ENCODE measurements around the gene PARD3.

Gene PARD3

DNA sequence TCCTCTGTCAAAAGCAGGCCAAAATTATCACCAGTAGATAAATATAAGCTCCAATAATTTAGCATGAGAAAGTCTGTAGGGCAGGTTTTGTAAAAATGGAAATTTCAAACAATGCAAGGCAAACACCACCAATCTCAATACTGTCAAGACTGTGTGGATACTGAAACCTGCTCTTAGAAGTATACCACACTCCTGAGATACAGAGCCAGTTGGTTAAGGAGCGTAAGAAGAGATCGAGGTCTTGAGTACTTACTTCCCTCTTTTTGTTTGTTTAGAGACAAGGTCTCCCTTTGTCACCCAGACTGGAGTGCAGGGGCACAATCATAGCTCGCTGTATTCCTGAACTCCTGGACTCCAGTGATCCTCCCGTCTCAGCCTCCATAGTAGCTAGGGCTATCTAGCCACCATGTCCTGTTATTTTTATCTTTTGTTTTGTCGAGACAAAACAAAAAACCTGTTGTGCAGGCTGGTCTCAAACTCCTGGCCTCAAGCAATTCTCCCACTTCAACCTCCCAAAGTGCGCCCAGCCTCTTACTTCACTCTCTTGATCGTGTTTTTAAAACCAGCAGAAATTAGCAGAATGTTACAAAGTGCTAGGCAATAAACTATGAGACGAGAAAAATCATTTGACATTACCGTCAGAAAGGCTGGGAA is 205.7 kb downstream of the PARD3 start:
- no peak for DNase-seq

DNA sequence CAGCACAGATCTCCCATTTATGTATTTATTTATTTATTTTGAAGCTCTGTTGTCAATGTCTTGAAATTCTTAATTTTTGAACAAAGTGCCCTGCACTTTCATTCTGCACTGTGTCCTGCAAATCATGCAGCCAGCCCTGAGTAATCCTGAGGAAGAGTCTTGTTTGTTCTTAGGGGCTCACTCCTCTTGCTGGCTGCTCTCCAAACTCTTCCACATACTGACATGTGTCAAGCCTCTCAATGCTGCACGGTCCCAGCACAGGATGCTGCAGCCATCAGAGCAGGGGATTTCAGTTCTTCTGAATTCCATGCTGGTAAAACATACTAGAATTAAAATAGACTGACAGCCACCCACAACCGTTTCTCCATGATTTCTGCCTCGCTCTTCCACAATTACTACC is 207.2 kb downstream of the PARD3 start:
- peak; percentile 21 for DNase-seq

DNA sequence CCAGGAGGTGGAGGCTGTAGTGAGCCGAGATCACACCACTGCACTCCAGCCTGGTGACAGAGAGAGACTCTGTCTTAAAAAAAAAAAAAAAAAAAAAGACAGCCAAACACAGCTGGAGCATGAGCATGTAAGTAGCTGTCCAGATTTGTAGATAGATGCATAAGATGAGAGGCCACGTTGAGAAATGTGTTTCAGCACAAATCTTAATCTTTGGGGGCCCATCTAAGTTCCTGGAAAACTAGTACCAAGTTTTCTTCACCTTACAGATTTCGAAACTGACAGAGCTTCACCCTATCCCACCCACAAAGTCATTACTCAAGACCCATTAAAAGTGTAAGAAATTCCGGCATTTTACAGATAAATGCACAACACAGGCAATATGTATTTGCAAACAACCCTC is 208.2 kb downstream of the PARD3 start:
- DNase-seq: no peak

DNA sequence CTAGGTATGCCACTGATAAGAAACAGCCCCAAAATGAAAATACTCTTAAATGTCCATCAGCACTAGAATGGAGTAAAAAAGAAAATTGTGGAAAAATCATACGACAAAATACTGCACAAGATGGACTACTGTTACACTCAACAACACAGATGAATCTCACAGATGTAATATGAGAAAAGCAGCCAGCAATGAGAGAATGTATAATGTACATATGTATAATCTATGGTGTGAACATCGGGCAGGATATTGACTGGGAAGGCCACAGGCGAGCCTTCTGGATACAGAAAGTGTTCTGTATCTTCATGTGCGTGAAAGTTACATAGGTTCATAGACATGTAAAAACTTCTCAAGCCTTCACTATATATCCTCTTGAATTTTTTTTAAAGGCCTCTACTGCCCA is 212.6 kb downstream of the PARD3 start:
- no peak for DNase-seq

DNA sequence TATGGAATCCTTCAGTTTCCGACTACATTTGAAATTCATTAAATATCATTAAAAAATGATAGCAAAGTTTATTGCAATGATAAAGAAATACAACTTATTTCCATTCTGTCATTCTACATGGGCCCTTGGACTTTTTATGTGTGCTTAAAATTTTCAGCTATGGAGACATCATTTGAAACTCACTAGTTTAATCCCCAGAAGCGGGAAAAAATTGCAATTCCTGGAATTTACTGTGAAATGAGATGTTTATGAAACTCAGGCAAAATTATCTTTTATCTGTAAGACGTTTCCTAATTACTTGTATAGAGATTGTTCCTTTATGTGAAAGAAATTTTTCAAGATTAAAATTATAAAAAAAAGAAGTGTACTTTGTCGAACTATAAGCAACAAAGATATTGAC is 213.4 kb downstream of the PARD3 start:
- no peak for DNase-seq

DNA sequence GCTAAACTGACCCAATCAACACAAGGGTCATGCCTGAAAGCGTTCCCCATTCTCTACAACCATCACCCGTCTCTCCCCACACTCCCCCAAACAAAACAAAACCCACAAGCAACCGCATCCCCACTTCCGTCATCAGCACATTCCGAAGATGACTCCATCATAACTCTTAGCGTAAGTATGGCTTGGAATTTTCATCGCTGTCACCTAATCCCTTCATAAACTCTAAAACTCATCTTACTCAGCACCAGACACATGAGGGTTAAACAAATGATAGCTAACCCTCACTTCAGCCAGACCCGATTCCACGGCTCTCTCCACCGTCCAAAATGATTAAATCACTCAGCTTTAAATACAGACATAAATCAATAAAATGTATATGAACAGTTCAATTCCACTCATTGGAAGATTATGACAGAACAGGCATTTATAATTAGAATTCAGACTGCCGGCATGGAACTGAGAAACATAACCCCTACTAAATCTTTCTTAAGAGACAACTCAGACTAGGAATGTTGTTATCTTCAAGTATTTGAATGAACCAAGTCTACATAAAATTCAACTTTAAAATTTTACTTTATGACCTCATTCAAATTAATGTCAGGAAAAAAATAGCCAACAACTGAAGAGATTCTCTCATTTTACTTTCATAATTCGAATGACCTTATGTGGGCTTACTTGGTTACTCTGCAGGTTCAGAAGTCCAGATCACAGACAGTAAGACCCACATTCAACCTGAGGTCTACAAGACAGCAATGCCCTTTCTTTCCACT is 215.9 kb downstream of the PARD3 start:
- DNase-seq: peak; percentile 47

DNA sequence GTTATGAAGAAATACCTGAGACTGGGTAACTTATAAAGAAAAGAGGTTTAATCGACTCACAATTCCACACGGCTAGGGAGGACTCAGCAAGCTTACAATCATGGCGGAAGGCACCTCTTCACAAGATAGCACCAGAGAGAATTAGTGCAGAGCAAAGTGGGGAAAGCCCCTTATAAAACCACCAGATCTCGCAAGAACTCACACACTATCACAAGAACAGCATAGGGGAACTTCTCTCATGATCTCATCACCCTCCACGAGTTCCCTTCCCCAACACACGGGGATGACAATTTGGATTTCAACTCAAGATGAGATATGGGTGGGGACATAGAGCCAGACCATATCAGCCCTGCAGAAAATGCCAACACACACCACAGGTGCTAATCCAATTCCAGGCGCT is 218.7 kb downstream of the PARD3 start:
- no peak for DNase-seq

DNA sequence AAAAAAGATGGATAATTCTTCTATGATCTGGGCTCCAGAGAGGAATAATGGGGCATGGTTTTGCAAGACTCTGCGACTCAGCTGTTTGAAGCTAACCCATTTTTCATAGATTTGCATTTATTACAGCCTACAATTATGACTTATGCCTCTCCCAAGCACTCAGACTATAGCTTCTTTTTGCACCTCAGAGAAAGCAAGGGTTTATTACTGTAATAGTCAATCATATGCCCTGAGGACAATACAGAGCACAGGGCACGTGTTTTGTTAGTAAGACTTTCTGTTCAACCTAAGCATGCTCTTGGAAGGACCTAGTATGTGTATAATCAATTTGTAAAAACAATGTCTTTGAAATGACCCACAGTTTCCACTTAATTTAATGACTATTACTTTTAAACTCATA is 221.2 kb downstream of the PARD3 start:
- DNase-seq: no peak

DNA sequence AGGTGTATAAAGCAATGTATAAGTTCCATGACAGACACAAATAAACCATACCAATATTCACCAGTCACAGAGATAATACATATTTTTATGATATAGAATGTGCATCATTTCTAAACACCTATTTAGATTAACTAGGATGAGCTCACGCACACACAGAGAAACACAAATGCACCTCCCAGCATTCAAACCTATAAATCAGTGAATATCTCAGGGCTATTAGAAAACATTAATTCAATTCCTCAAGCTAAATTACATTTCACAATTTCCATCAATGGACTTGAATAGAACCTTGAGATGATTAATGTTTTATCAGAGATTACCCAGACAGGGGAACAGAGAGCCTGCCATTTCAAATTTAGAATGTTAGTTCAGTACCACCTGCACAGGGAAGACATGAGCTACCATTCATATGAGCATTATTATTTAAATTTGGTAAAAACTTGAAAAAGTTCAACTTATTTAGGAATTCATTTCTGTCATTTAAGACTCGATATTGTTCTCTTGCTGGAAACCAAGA is 221.7 kb downstream of the PARD3 start:
- no peak for DNase-seq

DNA sequence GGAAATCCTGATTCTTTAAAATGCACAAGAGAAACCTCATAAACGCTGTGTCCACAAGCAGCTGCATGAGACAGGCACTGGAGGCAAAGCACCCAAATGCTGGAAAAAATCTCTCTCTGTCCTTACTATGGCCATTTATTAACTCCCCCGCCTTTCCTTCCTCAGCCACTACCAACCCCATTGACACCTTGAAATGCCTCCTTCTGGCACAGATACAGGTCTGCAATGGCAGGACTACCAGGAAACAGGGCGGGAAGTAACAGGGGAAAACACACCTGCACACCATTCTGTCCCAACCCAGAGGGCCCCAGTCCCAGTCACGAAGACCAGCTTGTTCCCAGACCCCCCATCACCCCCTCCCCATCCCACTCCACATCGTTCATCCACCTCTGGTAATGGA is 224.3 kb downstream of the PARD3 start:
- no peak for DNase-seq

DNA sequence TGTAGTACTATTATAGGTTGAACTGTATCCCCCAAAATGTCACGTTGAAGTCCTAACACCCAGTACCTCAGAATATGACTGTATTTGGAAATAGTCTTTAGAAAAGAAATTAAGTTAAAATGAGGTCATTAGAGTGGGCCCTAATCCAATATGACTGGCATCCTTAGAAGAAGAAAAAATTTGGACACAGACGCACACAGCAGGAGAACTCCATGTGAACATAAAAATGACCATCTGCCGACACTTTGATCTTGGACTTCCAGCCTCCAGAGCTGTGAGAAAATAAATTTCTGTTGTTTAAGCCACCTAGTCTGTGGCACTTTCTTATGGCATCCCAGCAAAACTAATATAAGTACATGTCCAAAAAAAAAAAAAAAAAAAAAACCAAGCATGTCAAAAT is 225.8 kb downstream of the PARD3 start:
- no peak for DNase-seq

DNA sequence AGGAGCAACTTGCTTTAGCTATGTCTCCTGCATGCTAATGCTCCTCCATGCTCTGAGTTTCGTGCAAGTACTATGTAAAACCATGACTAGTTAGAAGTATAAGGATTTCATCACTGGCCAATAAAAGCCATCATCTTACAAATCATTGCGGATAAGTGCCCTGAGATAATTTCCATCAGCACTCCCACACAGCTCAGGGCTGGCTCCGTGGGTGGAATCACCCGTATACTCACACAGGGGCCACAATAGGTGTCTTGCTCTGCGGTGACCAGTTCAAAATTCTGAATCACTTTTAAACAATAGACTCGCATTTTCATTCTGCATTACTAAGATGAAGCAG is 227.4 kb downstream of the PARD3 start:
- DNase-seq: no peak

DNA sequence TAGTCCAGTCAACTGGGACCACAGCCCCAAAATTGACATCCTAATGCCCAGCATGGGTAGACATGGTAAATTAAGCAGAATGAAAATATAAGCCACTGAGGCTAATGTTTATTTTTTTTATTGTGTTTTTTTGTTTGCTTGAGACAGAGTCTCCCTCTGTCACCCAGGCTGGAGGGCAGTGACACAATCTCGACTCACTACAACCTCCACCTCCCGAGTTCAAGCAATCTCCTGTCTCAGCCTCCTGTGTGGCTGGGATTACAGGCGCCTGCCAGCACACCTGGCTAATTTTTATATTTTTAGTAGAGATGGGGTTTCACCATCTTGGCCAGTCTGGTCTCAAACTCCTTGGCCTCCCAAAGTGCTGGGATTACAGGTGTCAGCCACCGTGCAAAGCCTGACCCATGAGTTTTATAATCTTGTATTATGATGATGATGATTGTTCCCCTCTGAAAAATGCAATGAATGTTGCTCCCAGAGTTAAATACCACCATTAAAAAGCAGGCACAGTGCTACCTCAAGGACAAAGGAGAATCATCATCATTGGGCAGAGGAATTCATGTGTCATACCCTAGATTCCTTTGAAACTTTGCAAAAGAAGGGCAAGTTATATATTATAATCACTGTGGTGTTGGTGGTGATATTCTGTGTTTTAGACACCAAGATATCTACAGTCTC is 228.0 kb downstream of the PARD3 start:
- no peak for DNase-seq

DNA sequence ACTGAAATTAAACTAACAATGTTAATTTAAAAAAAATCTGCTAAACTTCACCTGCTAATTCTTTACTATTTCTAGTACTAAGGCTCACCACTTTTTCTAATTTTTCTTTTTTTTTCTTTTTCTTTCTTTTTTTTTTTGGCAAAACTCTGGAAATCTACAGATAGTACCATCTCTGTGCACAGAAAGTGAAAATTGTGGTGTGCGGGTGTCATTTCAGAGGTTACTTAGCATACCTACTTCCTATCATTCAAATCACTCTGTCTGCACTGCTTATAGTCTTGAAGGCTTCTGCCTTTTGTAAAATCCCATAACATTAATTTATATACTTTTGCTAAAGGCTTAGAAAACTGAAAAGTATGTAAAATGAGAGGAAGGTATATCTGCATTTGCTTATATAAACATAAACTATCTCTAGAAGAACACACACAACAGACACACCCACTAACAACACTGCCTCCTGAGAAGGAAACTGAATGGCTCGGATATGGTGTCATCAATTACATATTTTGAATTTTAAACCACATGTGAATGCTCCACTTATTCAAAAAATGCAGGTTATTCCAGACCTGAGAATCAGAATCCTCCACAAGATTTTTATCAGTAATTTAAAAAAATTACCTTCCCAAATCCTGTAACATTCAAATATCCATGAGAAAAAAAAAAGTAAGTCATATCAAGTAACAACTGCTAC is 229.5 kb downstream of the PARD3 start:
- DNase-seq: no peak

DNA sequence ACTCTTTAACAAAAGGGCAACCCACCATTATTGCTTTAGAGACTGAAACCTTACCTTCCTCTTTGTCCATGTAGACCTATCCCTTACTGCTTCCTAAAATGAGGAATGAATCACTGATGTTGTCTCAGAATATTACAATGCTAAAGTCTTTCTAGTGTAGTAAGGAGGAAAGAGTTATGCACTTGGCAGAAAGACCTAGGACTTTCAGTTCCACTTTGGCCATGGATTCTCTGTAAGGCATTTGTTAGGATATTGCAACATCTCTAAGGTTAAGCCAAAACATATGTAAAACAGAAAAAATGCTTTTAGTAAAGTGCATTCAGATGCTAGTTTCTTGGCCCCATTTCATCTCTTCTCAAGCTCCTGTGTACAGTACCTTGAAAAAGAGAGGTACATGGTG is 230.9 kb downstream of the PARD3 start:
- peak; percentile 79 for DNase-seq

DNA sequence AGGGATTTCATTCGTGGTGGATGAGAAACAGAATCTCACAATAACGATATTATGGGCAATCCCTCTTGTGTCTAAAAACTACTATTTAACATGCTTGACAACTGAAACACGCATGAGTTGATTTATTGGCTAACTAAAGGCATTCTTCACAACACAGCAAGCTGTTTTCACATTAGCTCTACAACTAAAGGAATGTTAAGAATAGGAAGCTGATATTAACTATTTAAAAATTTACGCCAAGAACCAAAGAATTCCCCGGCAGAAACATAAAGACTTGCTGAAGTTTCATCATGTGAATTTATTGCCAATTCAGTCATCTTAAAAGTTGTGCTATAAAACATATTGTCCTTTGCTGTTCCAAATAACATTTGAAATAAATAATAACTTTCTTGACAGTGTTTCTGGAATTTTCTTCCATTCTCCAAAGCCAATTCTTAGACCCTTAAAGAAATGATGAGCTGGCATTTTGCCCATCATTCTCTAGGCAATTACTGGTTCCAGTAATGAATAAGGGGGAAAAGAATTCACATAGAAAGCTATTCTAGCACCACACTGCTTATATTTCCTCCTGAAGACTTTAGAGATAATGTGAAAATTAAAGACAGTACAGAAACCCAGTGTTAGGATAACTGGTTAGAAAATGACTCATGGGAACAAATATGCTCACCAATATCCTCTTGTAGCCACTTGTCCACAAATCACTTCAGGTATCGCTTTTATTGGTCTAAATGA is 233.1 kb downstream of the PARD3 start:
- peak; percentile 87 for DNase-seq

DNA sequence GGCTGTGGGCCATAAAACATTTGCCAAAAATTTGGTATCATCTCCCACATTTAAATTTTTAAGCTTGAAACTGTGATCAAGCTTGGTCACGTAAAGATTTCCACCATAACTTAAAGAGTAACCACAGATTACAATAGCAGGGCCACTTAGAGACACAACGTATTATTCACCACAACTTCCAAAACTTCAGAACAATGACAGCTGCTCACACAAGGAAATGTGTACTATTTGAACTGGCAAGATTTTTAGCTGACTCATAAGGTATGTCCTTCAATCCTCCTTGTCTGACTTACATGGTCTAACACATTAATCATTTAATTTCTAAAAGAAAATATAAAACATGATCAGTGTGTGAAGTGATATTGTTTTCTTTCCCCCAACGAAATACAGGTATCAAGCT is 234.5 kb downstream of the PARD3 start:
- peak; percentile 73 for DNase-seq

DNA sequence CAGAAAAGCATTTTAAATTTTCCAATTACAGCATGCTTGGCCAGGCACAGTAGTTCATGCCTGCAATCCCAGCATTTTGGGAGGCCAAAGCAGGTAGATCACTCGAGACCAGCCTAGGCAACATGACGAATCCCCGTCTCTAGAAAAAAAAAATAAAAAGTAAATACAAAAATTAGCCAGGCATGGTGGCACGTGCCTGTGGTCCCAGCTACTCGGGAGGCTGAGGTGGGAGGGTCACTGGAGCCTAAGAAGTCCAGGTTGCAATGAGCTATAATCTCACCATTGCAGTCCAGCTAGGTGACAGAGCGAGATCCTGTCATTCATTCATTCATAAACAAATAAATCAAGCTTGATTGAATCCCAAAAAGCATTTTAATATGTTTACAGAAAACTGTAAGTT is 234.9 kb downstream of the PARD3 start:
- no peak for DNase-seq

DNA sequence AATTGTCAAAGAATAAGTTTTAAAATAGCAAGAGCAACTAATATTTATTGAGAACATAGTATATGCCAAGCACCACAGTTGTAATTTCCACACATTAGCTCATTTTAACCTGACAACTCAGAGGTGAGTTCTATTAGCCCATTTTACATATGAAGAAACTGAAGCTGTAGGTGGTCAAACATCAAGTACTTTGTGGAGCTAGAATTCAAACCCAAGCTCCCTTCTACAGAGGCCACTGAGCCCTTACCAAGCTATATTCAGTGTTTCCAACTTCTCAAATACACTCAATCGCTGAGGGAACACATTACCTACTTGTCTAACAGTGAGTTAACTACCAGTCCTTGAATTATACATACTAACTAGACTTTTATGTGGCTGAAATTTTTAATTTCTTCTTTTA is 236.6 kb downstream of the PARD3 start:
- no peak for DNase-seq

DNA sequence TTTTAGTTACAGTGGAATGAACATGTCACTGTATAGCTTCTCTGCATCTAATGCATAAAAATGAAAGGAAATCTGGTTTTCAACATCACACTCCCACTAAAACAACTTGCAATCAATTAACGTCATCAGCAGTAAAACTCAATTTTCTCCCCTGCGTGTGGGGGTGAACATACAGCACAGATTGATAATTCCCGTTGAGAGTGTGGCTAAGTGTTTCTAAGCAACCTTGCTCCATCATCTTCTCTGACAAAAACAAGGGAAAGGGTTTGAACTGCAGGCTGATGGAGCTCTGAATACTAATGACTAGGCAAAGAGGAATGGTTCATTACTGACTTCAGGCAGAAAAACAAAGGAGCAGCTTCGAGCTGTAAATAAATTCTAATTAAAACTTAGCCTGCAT is 238.3 kb downstream of the PARD3 start:
- no peak for DNase-seq

DNA sequence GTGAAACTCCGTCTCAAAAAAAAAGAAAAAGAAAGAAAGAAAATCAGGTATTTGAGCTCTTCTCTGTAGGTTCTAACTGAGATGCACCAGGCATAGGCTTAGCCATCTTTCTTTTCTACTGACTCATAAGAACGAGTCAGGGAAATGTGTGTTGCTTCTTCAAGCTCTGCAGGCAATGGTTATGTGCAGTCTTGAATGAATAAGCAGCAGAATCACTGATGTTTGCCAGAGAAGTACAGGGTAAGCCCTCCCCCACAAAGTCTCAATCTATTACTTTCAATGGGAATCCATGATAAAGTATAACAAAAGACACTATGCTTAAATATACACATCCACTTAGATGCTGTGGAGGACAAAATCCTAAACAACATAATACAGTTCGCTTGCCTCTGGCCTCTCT is 239.2 kb downstream of the PARD3 start:
- peak; percentile 40 for DNase-seq

DNA sequence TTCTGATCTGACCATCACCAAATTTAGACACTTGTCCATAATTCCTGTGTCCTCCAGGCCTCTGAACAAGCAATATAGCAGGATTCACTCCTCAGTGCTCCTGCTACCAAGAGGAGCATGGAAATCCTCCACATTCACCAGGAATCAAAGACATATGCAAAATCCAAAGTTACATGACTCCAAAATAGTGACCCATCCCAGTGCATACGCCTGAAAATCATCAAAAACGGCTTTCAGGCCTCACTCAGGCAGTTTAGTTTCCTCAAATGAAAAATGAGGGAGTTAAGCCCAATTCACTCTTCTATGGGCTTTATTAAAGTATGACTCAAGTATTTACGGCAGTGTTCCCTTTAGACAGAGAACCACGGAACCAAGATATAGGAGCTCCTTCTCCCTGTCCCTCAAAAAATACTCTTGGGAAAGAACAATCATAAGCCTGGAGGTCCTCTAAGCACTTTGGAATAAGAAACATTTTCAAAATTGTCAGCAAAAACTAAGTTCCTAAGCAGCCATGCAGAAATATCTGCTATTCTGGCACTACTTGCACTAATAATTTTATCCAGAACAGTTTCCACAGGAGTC is 240.7 kb downstream of the PARD3 start:
- DNase-seq: no peak

Data from fibroblast of skin of scalp (primary cell).